RWPE2 (cell line): Measurements from ENCODE around the gene ADAMTSL1.
A peak's percentile ranks its signal among the peaks of the same experiment; 100 is the strongest.

ENCODE experiments used
- ATAC-seq: fragments of 200-7000 bp; cut with Tn5 transposase; 3 replicates; pipeline ENCODE4 v1.9.1; 2021; ENCODE audit warnings: low read depth
- DNase-seq: peaks from one replicate; pipeline ENCODE4 v3.0.0-alpha.2; 2020; ENCODE audit warnings: low spot score
- H3K27ac ChIP-seq: fragments of 450-650 bp; 2 replicates; pipeline ENCODE4 v1.5.1; 2017; ENCODE audit warnings: mild to moderate bottlenecking; ENCODE audit not compliant: poor library complexity, severe bottlenecking
- H3K27me3 ChIP-seq: fragments of 250-450 bp; sonication (Bioruptor Pico); 2 replicates; pipeline ENCODE4 v1.5.1; 2021; ENCODE audit warnings: mild to moderate bottlenecking, moderate library complexity; ENCODE audit not compliant: insufficient read depth, poor library complexity, severe bottlenecking
- H3K36me3 ChIP-seq: fragments of 250-450 bp; sonication (Bioruptor Pico); 2 replicates; pipeline ENCODE4 v1.5.1; 2020; ENCODE audit warnings: low read depth, mild to moderate bottlenecking, moderate library complexity
- H3K4me1 ChIP-seq: fragments of 250-450 bp; sonication (Bioruptor Pico); 2 replicates; pipeline ENCODE4 v1.5.1; 2021; ENCODE audit warnings: mild to moderate bottlenecking, moderate library complexity; ENCODE audit not compliant: insufficient read depth, poor library complexity, severe bottlenecking
- H3K4me3 ChIP-seq: fragments of 250-450 bp; sonication (Bioruptor Pico); 2 replicates; pipeline ENCODE4 v1.5.1; 2021; ENCODE audit warnings: mild to moderate bottlenecking, moderate library complexity; ENCODE audit not compliant: severe bottlenecking
- H3K9me3 ChIP-seq: fragments of 250-450 bp; sonication (Bioruptor Pico); 2 replicates; pipeline ENCODE4 v1.5.1; 2021; ENCODE audit warnings: mild to moderate bottlenecking, moderate library complexity; ENCODE audit not compliant: severe bottlenecking
- CTCF ChIP-seq: fragments of 450-650 bp; IDR thresholded peaks from one replicate; pipeline ENCODE4 v1.5.1; 2017; ENCODE audit warnings: mild to moderate bottlenecking, moderate library complexity; ENCODE audit not compliant: poor library complexity, severe bottlenecking

The ADAMTSL1 gene

GRCh38 chr9:18776836-18777820, 303.2 kb downstream of the ADAMTSL1 start:
- no peaks in the 10 kb centered on the region for H3K9me3 ChIP-seq
- DNase-seq: peak; percentile 55
- no peak for TF ChIP-seq CTCF
- ATAC-seq: no peak
- H3K27ac ChIP-seq: no peak overlapping the region
- no peaks in the 10 kb centered on the region for H3K4me1 ChIP-seq
- H3K27me3 ChIP-seq: no peaks in the 10 kb centered on the region
- H3K36me3 ChIP-seq: no peaks in the 10 kb centered on the region
- no peak overlapping the region for H3K4me3 ChIP-seq

- no peak for DNase-seq
These were observed 304.2 kb downstream of the ADAMTSL1 start for GRCh38 chr9:18778147-18778546.

GRCh38 chr9:18778846-18779245, 304.9 kb downstream of the ADAMTSL1 start:
- TF ChIP-seq CTCF: no peak
- no peak for DNase-seq
- Histone ChIP-seq H3K27me3 (no peaks in the 10 kb centered on the region), H3K9me3 (no peaks in the 10 kb centered on the region), H3K36me3 (no peaks in the 10 kb centered on the region), H3K27ac (no peak overlapping the region), H3K4me1 (no peaks in the 10 kb centered on the region), H3K4me3 (no peak overlapping the region)
- ATAC-seq: no peak

More at GRCh38 chr9:18778147-18778546, 304.2 kb downstream of the ADAMTSL1 start:
- Histone ChIP-seq H3K27me3 (no peaks in the 10 kb centered on the region), H3K27ac (no peak overlapping the region), H3K36me3 (no peaks in the 10 kb centered on the region), H3K9me3 (no peaks in the 10 kb centered on the region), H3K4me3 (no peak overlapping the region), H3K4me1 (no peaks in the 10 kb centered on the region)
- no peak for ATAC-seq
- TF ChIP-seq CTCF: no peak

GRCh38 chr9:18783909-18784308, 310.0 kb downstream of the ADAMTSL1 start:
- Histone ChIP-seq H3K27ac (no peak overlapping the region), H3K9me3 (no peaks in the 10 kb centered on the region), H3K4me1 (no peaks in the 10 kb centered on the region), H3K27me3 (no peaks in the 10 kb centered on the region), H3K36me3 (no peaks in the 10 kb centered on the region), H3K4me3 (no peak overlapping the region)
- TF ChIP-seq CTCF: no peak
- DNase-seq (no peak), ATAC-seq (no peak)

- Histone ChIP-seq H3K27me3 (no peaks in the 10 kb centered on the region), H3K4me1 (no peaks in the 10 kb centered on the region), H3K4me3 (no peak overlapping the region), H3K36me3 (no peaks in the 10 kb centered on the region), H3K27ac (no peak overlapping the region), H3K9me3 (no peaks in the 10 kb centered on the region)
- ATAC-seq (no peak), DNase-seq (no peak)
- no peak for TF ChIP-seq CTCF
These were observed 311.7 kb downstream of the ADAMTSL1 start for GRCh38 chr9:18785604-18786003.
